OCI-LY7 (cell line): ENCODE data around the gene RGL1. TPM values are rescaled to one million over a fixed set of nuclear protein-coding genes. Genes with fewer than 3 reads are reported as not detected.

Experiments
- BruUV-seq: library from RNA; stranded (reverse); fragments of 400-500 nt; replicated peaks from 2 replicates; lab custom pipeline; 2021; lab: Mats Ljungman, UMichigan
- CTCF ChIA-PET: fragments of 300-600 bp; sonication (Branson Sonifier 250); formaldehyde crosslinking; loops from one replicate; lab custom pipeline; 2022; ENCODE audit warnings: antibody characterized with exemption; ENCODE audit not compliant: unreplicated experiment; lab: Charles Lee
- POLR2A ChIA-PET: fragments of 300-600 bp; sonication (Branson Sonifier 250); formaldehyde crosslinking; loops from one replicate; lab custom pipeline; 2022; ENCODE audit warnings: antibody characterized with exemption; lab: Charles Lee
- DNase-seq: peaks from one replicate; pipeline ENCODE4 v3.0.0-alpha.2; 2015; ENCODE audit warnings: low spot score
- H2AFZ ChIP-seq: fragments of 200-600 bp; sonication (generic), shearing (Covaris generic); 2 replicates; pipeline ENCODE4 v1.6.1; 2014; ENCODE audit warnings: mild to moderate bottlenecking, antibody characterized with exemption, low read length, moderate library complexity
- H3K27ac ChIP-seq: fragments of 200-600 bp; sonication (generic); 2 replicates; pipeline ENCODE4 v1.5.1; 2014; ENCODE audit warnings: mixed run types, low read depth, mild to moderate bottlenecking, moderate library complexity, low read length, inconsistent platforms; ENCODE audit not compliant: poor library complexity, severe bottlenecking
- H3K36me3 ChIP-seq: fragments of 200-600 bp; sonication (generic); 2 replicates; pipeline ENCODE4 v1.6.1; 2014; ENCODE audit warnings: mild to moderate bottlenecking, antibody characterized with exemption, low read length, moderate library complexity, mixed read lengths; ENCODE audit not compliant: insufficient read depth
- H3K4me1 ChIP-seq: fragments of 200-600 bp; sonication (generic); 2 replicates; pipeline ENCODE4 v1.5.1; 2014; ENCODE audit warnings: mild to moderate bottlenecking, low read length; ENCODE audit not compliant: insufficient read depth, poor library complexity, severe bottlenecking
- H3K4me2 ChIP-seq: fragments of 200-600 bp; sonication (generic); 2 replicates; pipeline ENCODE4 v1.6.1; 2014; ENCODE audit warnings: mild to moderate bottlenecking, low read length
- H3K4me3 ChIP-seq: fragments of 200-600 bp; sonication (generic); 2 replicates; pipeline ENCODE4 v1.5.1; 2014; ENCODE audit warnings: mild to moderate bottlenecking, low read depth, low read length; ENCODE audit not compliant: poor library complexity, severe bottlenecking
- H3K79me2 ChIP-seq: fragments of 200-600 bp; sonication (generic); 2 replicates; pipeline ENCODE4 v1.6.1; 2016; ENCODE audit warnings: low read depth, mild to moderate bottlenecking, low read length, moderate library complexity, mixed read lengths; ENCODE audit not compliant: insufficient read depth
- H3K9me2 ChIP-seq: fragments of 200-600 bp; sonication (generic); 2 replicates; pipeline ENCODE4 v1.6.1; 2016; ENCODE audit warnings: mild to moderate bottlenecking, low read length, mixed read lengths; ENCODE audit not compliant: insufficient read depth
- H3K9me3 ChIP-seq: fragments of 200-600 bp; sonication (generic); 2 replicates; pipeline ENCODE4 v1.6.1; 2014; ENCODE audit warnings: mild to moderate bottlenecking, mixed run types, low read length, mixed read lengths
- H4K20me1 ChIP-seq: fragments of 200-600 bp; sonication (generic); 2 replicates; pipeline ENCODE4 v1.6.1; 2014; ENCODE audit warnings: mild to moderate bottlenecking, antibody characterized with exemption, low read length, moderate library complexity, mixed read lengths; ENCODE audit not compliant: insufficient read depth
- CTCF ChIP-seq: fragments of 200-600 bp; sonication (generic); conservative IDR thresholded peaks from 2 replicates; pipeline ENCODE4 v1.5.1; 2014; ENCODE audit warnings: mild to moderate bottlenecking, antibody characterized with exemption, low read length, moderate library complexity, mixed read lengths
- EZH2phosphoT487 ChIP-seq: fragments of 200-600 bp; sonication (generic); IDR thresholded peaks from 2 replicates; pipeline ENCODE4 v1.6.1; 2018; ENCODE audit warnings: low read depth, borderline replicate concordance, mild to moderate bottlenecking, mixed run types, antibody characterized with exemption, low read length, moderate library complexity, mixed read lengths
- intact Hi-C: fragments of 100-400 bp; cut with micrococcal nuclease; formaldehyde crosslinking; loops from one replicate; pipeline ENCODE4 v1.10.0; 2022; ENCODE audit not compliant: unreplicated experiment
- total RNA-seq, 2 experiments: library from RNA; depleted of rRNA in 1 of 2; stranded (reverse); fragments of >200 nt in 1 of 2; shearing (Covaris generic) in 1 of 2; gene quantifications; 2 replicates each; pipeline ENCODE4 v1.2.3, GENCODE V29; 2014 to 2022

The RGL1 gene
- total RNA-seq, 2 experiments from 2014 or later = 0.32 to 0.35 TPM

- CTCF ChIA-PET = no interaction called here
These were observed 29.6 kb downstream of the RGL1 start for GRCh38 chr1:183834568-183834967.

DNA sequence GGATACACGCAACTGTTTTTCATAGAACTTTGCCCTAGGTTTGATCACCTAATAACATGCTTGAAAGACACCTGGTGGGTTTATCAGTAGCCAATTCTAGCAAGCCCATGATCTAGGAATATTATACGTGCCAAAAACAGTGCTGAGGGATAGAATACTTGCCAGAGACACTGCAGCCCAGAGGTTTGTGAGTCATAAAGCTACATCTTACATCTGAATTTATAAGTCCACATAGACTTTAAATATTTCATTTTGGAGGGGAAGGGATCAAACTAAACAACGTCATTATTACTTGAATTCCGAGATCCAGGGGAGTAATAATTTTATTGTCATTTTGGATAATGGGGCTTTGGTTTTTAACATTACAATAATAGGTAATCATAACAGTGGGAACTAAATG lies 31.7 kb downstream of the RGL1 start:
- Histone ChIP-seq H3K9me2 (no peaks in the 10 kb centered on the region), H4K20me1 (no peaks in the 10 kb centered on the region), H3K4me1 (no peaks in the 10 kb centered on the region), H3K4me2 (no peak overlapping the region), H3K36me3 (no peaks in the 10 kb centered on the region), H3K4me3 (no peak overlapping the region), H3K79me2 (no peaks in the 10 kb centered on the region), H2AFZ (no peak overlapping the region), H3K9me3 (no peaks in the 10 kb centered on the region), H3K27ac (no peak overlapping the region)
- BruUV-seq = no TSS peak
- intact Hi-C loops = no loop called here
- TF ChIP-seq EZH2phosphoT487 (no peak), CTCF (no peak)
- ChIA-PET POLR2A (interaction anchor here (0.6 kb wide), 1 partner anchor 133 kb away, joined by 3 read pairs; no protein-coding TSS in a partner anchor), CTCF (no interaction called here)
- no peak for DNase-seq

More at GRCh38 chr1:183834568-183834967, 29.6 kb downstream of the RGL1 start:
- Histone ChIP-seq H2AFZ (no peak overlapping the region), H3K9me2 (no peaks in the 10 kb centered on the region), H3K4me3 (no peak overlapping the region), H3K4me1 (no peaks in the 10 kb centered on the region), H3K4me2 (no peak overlapping the region), H4K20me1 (no peaks in the 10 kb centered on the region), H3K9me3 (no peaks in the 10 kb centered on the region), H3K27ac (no peak overlapping the region), H3K36me3 (no peaks in the 10 kb centered on the region), H3K79me2 (no peaks in the 10 kb centered on the region)
- no peak for DNase-seq
- no peak for TF ChIP-seq CTCF
- TF ChIP-seq EZH2phosphoT487 = no peak
- POLR2A ChIA-PET = no interaction called here
- intact Hi-C loops = loop anchor here (5.0 kb wide), 1 partner anchor 52 kb away; no protein-coding TSS in a partner anchor
- BruUV-seq = no TSS peak

GRCh38 chr1:183837062-183837461 lies 32.1 kb downstream of the RGL1 start:
- Histone ChIP-seq H3K9me3 (no peaks in the 10 kb centered on the region), H3K9me2 (no peaks in the 10 kb centered on the region), H3K4me2 (no peak overlapping the region), H4K20me1 (no peaks in the 10 kb centered on the region), H3K36me3 (no peaks in the 10 kb centered on the region), H3K4me1 (no peaks in the 10 kb centered on the region), H2AFZ (no peak overlapping the region), H3K4me3 (no peak overlapping the region), H3K79me2 (no peaks in the 10 kb centered on the region), H3K27ac (no peak overlapping the region)
- intact Hi-C loops = no loop called here
- DNase-seq = no peak
- ChIA-PET POLR2A (interaction anchor here (0.6 kb wide), 1 partner anchor 132 kb away, joined by 3 read pairs; no protein-coding TSS in a partner anchor), CTCF (no interaction called here)
- no TSS peak for BruUV-seq
- TF ChIP-seq EZH2phosphoT487 = no peak
- no peak for TF ChIP-seq CTCF
